ENCODE results near the gene FAM89B.

GRCh38 chr11:65558002-65558929, 14.1 kb upstream of the FAM89B start, which contains the start of gene LTBP3:
- no peak for TF ChIP-seq USF2 (IDR thresholded peaks at IDR 0.05; ENCODE audit: low read length)
- no peak for TF ChIP-seq CTCF (IDR thresholded peaks at IDR 0.05; ENCODE audit: control extremely low read depth in 1 of 3, insufficient read depth in 1 of 3, low read depth in 1 of 3, low read length in 3 of 3)
- no peak for TF ChIP-seq CHD1 (IDR thresholded peaks at IDR 0.05; ENCODE audit: low read depth, low read length)
- TF ChIP-seq MAX (IDR thresholded peaks at IDR 0.05) = no peak
- TF ChIP-seq SRF (IDR thresholded peaks at IDR 0.05; ENCODE audit: low read depth, low read length) = no peak
- TF ChIP-seq POLR2A (IDR thresholded peaks at IDR 0.05; ENCODE audit: control extremely low read depth in 1 of 2, low read depth in 2 of 2, low read length in 2 of 2) = no peak
- TF ChIP-seq EZH2 (IDR thresholded peaks at IDR 0.05; ENCODE audit: low read depth, low read length, severe bottlenecking) = no peak

All from H1 (cell line).